ENCODE measurements around the gene DPH5. TPM values are rescaled to one million over a fixed set of nuclear protein-coding genes. Genes with fewer than 3 reads are reported as not detected.
A peak's percentile ranks its signal among the peaks of the same experiment; 100 is the strongest.

DPH5 gene
- total RNA-seq, 1 experiment from 2014 or later = 76.8 TPM

DNA sequence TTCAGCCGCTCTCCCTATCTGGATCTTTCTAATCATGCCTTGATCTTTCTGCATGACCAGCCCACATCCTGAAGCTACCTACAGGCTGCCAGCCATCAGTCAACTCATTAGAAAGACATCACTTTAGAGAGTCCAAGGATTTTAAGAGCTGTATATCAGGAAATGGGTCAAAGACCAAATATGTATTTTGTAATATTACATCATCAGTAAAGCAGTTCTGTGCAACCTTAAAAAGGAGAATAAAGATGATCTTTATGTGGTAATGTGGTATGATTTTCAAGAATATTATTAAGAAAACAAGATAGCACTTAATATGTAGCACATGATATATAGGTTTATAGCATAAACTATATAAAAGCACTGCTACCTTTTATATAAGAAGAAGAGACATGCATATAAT is 82.1 kb downstream of the DPH5 start:
- H3K4me3 Mint-ChIP-seq (ENCODE audit: unreplicated experiment) = no peak overlapping the region
- no peak overlapping the region for H3K27ac Mint-ChIP-seq (ENCODE audit: low read depth, unreplicated experiment)
- peaks cover 7% of the 10 kb centered on the region for H3K4me1 Mint-ChIP-seq (ENCODE audit: insufficient read depth, unreplicated experiment)

DNA sequence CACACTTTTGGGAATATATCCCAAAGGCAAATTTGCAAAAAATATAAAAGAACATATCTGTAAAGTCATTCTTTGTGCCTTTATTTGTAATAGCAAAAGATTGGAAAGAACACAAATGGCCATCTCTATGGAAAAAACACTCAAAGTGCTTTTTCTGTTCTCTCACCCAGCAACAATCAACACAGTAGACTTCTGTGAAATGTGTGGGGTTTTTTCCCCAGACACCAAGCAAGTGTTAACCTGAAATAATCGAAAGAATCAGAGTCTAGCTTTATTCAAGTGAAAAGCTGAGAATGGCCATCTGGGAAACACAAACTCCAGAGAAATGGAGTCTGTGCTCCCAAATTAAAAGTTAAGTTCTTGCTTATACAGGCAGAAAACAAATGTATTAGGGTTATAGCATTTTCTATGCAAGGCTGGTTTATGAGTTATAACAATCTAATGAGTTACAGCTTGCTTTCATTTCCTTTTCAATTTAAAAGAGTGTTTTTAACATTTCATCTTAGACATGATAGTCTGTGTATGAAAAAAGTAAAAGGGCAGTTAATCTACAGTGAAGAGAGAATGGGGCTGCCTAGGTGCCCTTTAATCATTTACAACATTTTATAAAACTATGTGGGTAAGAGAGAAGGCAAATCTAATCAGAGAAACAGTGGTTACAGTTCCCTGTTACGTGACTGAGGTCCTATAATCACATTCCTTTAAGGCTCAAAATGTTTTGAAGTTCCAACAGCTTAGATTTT is 83.1 kb downstream of the DPH5 start:
- ChIA-PET POLR2A (no interaction called here), CTCF (interaction anchor here (0.6 to 1.5 kb wide), 3 partner anchors 293 to 346 kb away, joined by 3 to 5 read pairs (median 4); no protein-coding TSS in a partner anchor)
- H3K27me3 Mint-ChIP-seq (ENCODE audit: insufficient read depth, unreplicated experiment) = no peaks in the 10 kb centered on the region
- H3K4me3 Mint-ChIP-seq (ENCODE audit: unreplicated experiment) = no peak overlapping the region
- no peaks in the 10 kb centered on the region for H3K9me3 Mint-ChIP-seq (ENCODE audit: unreplicated experiment)
- intact Hi-C loops (cut with micrococcal nuclease) = no loop called here
- TF ChIP-seq, protein P1, sequence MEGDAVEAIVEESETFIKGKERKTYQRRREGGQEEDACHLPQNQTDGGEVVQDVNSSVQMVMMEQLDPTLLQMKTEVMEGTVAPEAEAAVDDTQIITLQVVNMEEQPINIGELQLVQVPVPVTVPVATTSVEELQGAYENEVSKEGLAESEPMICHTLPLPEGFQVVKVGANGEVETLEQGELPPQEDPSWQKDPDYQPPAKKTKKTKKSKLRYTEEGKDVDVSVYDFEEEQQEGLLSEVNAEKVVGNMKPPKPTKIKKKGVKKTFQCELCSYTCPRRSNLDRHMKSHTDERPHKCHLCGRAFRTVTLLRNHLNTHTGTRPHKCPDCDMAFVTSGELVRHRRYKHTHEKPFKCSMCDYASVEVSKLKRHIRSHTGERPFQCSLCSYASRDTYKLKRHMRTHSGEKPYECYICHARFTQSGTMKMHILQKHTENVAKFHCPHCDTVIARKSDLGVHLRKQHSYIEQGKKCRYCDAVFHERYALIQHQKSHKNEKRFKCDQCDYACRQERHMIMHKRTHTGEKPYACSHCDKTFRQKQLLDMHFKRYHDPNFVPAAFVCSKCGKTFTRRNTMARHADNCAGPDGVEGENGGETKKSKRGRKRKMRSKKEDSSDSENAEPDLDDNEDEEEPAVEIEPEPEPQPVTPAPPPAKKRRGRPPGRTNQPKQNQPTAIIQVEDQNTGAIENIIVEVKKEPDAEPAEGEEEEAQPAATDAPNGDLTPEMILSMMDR (IDR thresholded peaks at IDR 0.05; ENCODE audit: unreplicated experiment) = no peak
- H3K36me3 Mint-ChIP-seq (ENCODE audit: insufficient read depth, unreplicated experiment) = peaks cover 55% of the 10 kb centered on the region
- no peak overlapping the region for H3K27ac Mint-ChIP-seq (ENCODE audit: low read depth, unreplicated experiment)
- DNase-seq (ENCODE audit: unreplicated experiment) = no peak
- peaks cover 5% of the 10 kb centered on the region for H3K4me1 Mint-ChIP-seq (ENCODE audit: insufficient read depth, unreplicated experiment)
- BruUV-seq (replicated peaks) = no TSS peak

More for the DNA sequence above, 82.1 kb downstream of the DPH5 start:
- TF ChIP-seq, protein P1 (IDR thresholded peaks at IDR 0.05; ENCODE audit: unreplicated experiment) = no peak
- Mint-ChIP-seq H3K36me3 (ENCODE audit: insufficient read depth, unreplicated experiment) (peaks cover 54% of the 10 kb centered on the region), H3K9me3 (ENCODE audit: unreplicated experiment) (no peaks in the 10 kb centered on the region), H3K27me3 (ENCODE audit: insufficient read depth, unreplicated experiment) (no peaks in the 10 kb centered on the region)
- BruUV-seq (replicated peaks) = no TSS peak
- DNase-seq (ENCODE audit: unreplicated experiment) = no peak
- ChIA-PET POLR2A (no interaction called here), CTCF (interaction anchor here (0.6 to 1.5 kb wide), 3 partner anchors 9 to 345 kb away, joined by 3 to 5 read pairs (median 4); no protein-coding TSS in a partner anchor)
- intact Hi-C loops (cut with micrococcal nuclease) = no loop called here

DNA sequence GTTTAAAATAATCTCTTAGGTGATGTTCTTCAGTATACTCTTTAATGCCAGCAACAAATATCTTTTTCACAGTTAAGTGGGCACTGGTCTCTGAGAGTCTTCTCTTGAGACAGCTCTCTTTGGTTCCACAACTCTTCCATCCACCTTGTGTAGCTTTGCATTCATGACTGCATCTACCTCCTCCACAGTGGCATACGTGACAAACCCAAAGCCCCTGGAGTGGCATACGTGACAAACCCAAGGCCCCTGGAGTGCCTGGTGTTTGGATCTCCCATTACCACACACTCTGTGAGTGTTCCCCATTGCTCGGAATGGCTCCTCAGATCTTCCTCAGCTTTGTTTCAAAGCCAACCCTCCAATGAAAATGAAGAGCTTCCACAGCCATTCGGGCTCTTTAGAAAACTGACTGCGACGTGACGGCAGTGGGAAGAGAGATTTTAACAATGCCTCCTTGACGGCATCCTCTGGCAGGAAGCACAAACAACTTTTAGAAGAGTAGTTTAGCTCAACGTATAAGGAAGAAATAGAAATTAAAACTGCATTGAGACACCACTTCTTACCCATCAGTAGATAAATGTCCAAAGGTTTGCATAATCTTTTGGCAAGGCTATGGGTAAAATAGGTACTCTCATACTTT is 83.9 kb downstream of the DPH5 start:
- BruUV-seq (replicated peaks) = no TSS peak
- no peak overlapping the region for H3K4me3 Mint-ChIP-seq (ENCODE audit: unreplicated experiment)
- no peaks in the 10 kb centered on the region for H3K27me3 Mint-ChIP-seq (ENCODE audit: insufficient read depth, unreplicated experiment)
- TF ChIP-seq, protein P1 (IDR thresholded peaks at IDR 0.05; ENCODE audit: unreplicated experiment) = no peak
- H3K9me3 Mint-ChIP-seq (ENCODE audit: unreplicated experiment) = no peaks in the 10 kb centered on the region
- intact Hi-C loops (cut with micrococcal nuclease) = no loop called here
- no peaks in the 10 kb centered on the region for H3K4me1 Mint-ChIP-seq (ENCODE audit: insufficient read depth, unreplicated experiment)
- no peak for DNase-seq (ENCODE audit: unreplicated experiment)
- H3K36me3 Mint-ChIP-seq (ENCODE audit: insufficient read depth, unreplicated experiment) = peaks cover 54% of the 10 kb centered on the region
- CTCF ChIA-PET = interaction anchor here (0.9 to 2.1 kb wide), 3 partner anchors 20 to 347 kb away, joined by 3 to 11 read pairs (median 4); no protein-coding TSS in a partner anchor
- POLR2A ChIA-PET = no interaction called here
- H3K27ac Mint-ChIP-seq (ENCODE audit: low read depth, unreplicated experiment) = peak overlapping the region; percentile 46

DNA sequence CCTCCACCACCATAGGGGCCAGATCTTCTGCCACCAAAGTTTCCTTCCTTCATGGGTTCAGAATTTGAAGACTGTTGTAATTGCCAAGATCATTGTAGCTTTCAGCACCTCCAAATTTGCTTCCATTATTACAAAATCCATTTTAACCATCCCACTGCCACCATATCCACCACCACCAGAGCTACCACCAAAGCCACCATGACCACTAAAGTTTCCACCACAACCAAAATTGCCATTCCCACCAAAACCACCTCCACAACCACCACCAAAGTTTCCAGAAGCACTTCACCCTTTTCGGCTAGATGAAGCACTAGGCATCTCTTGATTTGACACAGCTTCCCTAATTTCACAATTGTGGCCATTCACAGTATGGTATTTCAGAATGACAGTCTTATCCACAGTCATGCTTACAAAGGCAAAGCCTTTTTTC is 84.5 kb downstream of the DPH5 start:
- H3K36me3 Mint-ChIP-seq (ENCODE audit: insufficient read depth, unreplicated experiment) = peaks cover 48% of the 10 kb centered on the region
- intact Hi-C loops (cut with micrococcal nuclease) = no loop called here
- TF ChIP-seq, protein P1 (IDR thresholded peaks at IDR 0.05; ENCODE audit: unreplicated experiment) = no peak
- no peaks in the 10 kb centered on the region for H3K27me3 Mint-ChIP-seq (ENCODE audit: insufficient read depth, unreplicated experiment)
- BruUV-seq (replicated peaks) = no TSS peak
- ChIA-PET CTCF (interaction anchor here (0.7 to 2.1 kb wide), 3 partner anchors 13 to 347 kb away, joined by 3 to 11 read pairs (median 4); no protein-coding TSS in a partner anchor), POLR2A (interaction anchor here (1.1 to 1.6 kb wide), 2 partner anchors 14 to 44 kb away, joined by 3 to 4 read pairs; no protein-coding TSS in a partner anchor)
- H3K4me1 Mint-ChIP-seq (ENCODE audit: insufficient read depth, unreplicated experiment) = no peaks in the 10 kb centered on the region
- peak overlapping the region; percentile 46 for H3K27ac Mint-ChIP-seq (ENCODE audit: low read depth, unreplicated experiment)
- DNase-seq (ENCODE audit: unreplicated experiment) = no peak
- H3K4me3 Mint-ChIP-seq (ENCODE audit: unreplicated experiment) = no peak overlapping the region
- no peaks in the 10 kb centered on the region for H3K9me3 Mint-ChIP-seq (ENCODE audit: unreplicated experiment)

All from MCF 10A (cell line).